ENCODE results near the gene OR6Q1.

OR6Q1 gene

GRCh38 chr11:58003591-58003990 is 27.2 kb upstream of the OR6Q1 start:
- TF ChIP-seq CTCF (conservative IDR thresholded peaks at IDR 0.05; ENCODE audit: low read length) (no peak), EZH2phosphoT487 (IDR thresholded peaks at IDR 0.05; ENCODE audit: borderline replicate concordance) (no peak)
- Histone ChIP-seq H3K79me2 (ENCODE audit: insufficient read depth, low read length) (no peaks in the 10 kb centered on the region), H3K9ac (ENCODE audit: low read depth, low read length, poor library complexity, severe bottlenecking) (no peak overlapping the region), H3K27me3 (ENCODE audit: insufficient read depth, low read length, poor library complexity, severe bottlenecking) (no peaks in the 10 kb centered on the region), H3K36me3 (ENCODE audit: insufficient read depth, low read length) (no peaks in the 10 kb centered on the region), H3K4me3 (ENCODE audit: low read length, poor library complexity, severe bottlenecking) (no peak overlapping the region), H3K9me2 (replicated peaks; ENCODE audit: low read depth, low read length) (no peaks in the 10 kb centered on the region), H3K9me3 (ENCODE audit: insufficient read depth, low read depth, low read length) (no peaks in the 10 kb centered on the region), H3F3A (ENCODE audit: low read depth) (no peaks in the 10 kb centered on the region), H4K20me1 (ENCODE audit: insufficient read depth, low read length, poor library complexity, severe bottlenecking) (no peaks in the 10 kb centered on the region), H3K4me1 (ENCODE audit: insufficient read depth, low read length, poor library complexity, severe bottlenecking) (no peaks in the 10 kb centered on the region), H3K4me2 (ENCODE audit: low read depth, low read length, poor library complexity, severe bottlenecking) (no peak overlapping the region), H2AFZ (ENCODE audit: low read length) (no peak overlapping the region)

- no peaks in the 10 kb centered on the region for H3K4me1 ChIP-seq (ENCODE audit: insufficient read depth, low read length, poor library complexity, severe bottlenecking)
- no peaks in the 10 kb centered on the region for H3K36me3 ChIP-seq (ENCODE audit: insufficient read depth, low read length)
- no peaks in the 10 kb centered on the region for H3K9me2 ChIP-seq (replicated peaks; ENCODE audit: low read depth, low read length)
- no peaks in the 10 kb centered on the region for H4K20me1 ChIP-seq (ENCODE audit: insufficient read depth, low read length, poor library complexity, severe bottlenecking)
- no peak overlapping the region for H3K4me3 ChIP-seq (ENCODE audit: low read length, poor library complexity, severe bottlenecking)
- no peaks in the 10 kb centered on the region for H3K9me3 ChIP-seq (ENCODE audit: insufficient read depth, low read depth, low read length)
- no peak overlapping the region for H3K4me2 ChIP-seq (ENCODE audit: low read depth, low read length, poor library complexity, severe bottlenecking)
- H3K27me3 ChIP-seq (ENCODE audit: insufficient read depth, low read length, poor library complexity, severe bottlenecking), result no peaks in the 10 kb centered on the region
- no peak overlapping the region for H3K9ac ChIP-seq (ENCODE audit: low read depth, low read length, poor library complexity, severe bottlenecking)
- H2AFZ ChIP-seq (ENCODE audit: low read length), result no peak overlapping the region
- H3F3A ChIP-seq (ENCODE audit: low read depth), result no peaks in the 10 kb centered on the region
- H3K79me2 ChIP-seq (ENCODE audit: insufficient read depth, low read length), result no peaks in the 10 kb centered on the region
- TF ChIP-seq CTCF (conservative IDR thresholded peaks at IDR 0.05; ENCODE audit: low read length), result no peak
- TF ChIP-seq EZH2phosphoT487 (IDR thresholded peaks at IDR 0.05; ENCODE audit: borderline replicate concordance), result no peak
These were observed 26.1 kb upstream of the OR6Q1 start for GRCh38 chr11:58004664-58005063.

GRCh38 chr11:58006940-58007339 is 23.8 kb upstream of the OR6Q1 start:
- Histone ChIP-seq H3K27me3 (ENCODE audit: insufficient read depth, low read length, poor library complexity, severe bottlenecking) (no peaks in the 10 kb centered on the region), H3K9me2 (replicated peaks; ENCODE audit: low read depth, low read length) (no peaks in the 10 kb centered on the region)

More at GRCh38 chr11:58006940-58007339, 23.8 kb upstream of the OR6Q1 start:
- TF ChIP-seq EZH2phosphoT487 (IDR thresholded peaks at IDR 0.05; ENCODE audit: borderline replicate concordance) (no peak), CTCF (conservative IDR thresholded peaks at IDR 0.05; ENCODE audit: low read length) (no peak)
- Histone ChIP-seq H3K4me3 (ENCODE audit: low read length, poor library complexity, severe bottlenecking) (no peak overlapping the region), H3K9me3 (ENCODE audit: insufficient read depth, low read depth, low read length) (no peaks in the 10 kb centered on the region), H3K9ac (ENCODE audit: low read depth, low read length, poor library complexity, severe bottlenecking) (no peak overlapping the region), H3K79me2 (ENCODE audit: insufficient read depth, low read length) (no peaks in the 10 kb centered on the region), H2AFZ (ENCODE audit: low read length) (no peak overlapping the region), H3F3A (ENCODE audit: low read depth) (no peaks in the 10 kb centered on the region), H3K4me2 (ENCODE audit: low read depth, low read length, poor library complexity, severe bottlenecking) (no peak overlapping the region), H4K20me1 (ENCODE audit: insufficient read depth, low read length, poor library complexity, severe bottlenecking) (no peaks in the 10 kb centered on the region), H3K36me3 (ENCODE audit: insufficient read depth, low read length) (no peaks in the 10 kb centered on the region), H3K4me1 (ENCODE audit: insufficient read depth, low read length, poor library complexity, severe bottlenecking) (no peaks in the 10 kb centered on the region)

All from Loucy (cell line).